ENCODE measurements around the gene AIG1. TPM values are rescaled to one million over a fixed set of nuclear protein-coding genes. Genes with fewer than 3 reads are reported as not detected.

The AIG1 gene
- polyA plus RNA-seq, 1 of the 3 experiments (the other 2 are of a cell fraction), result 36.8 TPM

DNA sequence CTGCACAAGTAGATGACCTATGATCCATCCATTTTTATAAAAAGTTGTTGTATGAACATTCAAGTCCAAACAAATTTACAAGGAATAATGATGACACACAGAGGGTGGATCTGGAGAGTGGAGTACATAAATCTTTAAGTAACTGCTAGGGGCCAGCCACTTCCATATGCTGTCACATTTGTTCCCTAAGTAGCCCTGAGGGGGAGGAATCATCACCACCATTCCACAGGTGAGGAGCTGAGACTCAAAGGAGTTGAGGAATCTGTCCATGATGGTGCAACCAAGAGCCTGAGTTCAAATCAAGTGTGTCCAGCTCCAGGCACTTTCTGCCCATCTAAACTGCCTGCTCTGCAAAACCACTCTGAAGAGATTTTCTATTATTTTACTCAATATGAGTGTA is 132.1 kb downstream of the AIG1 start:
- POLR2A ChIA-PET, result no interaction called here
- H3K79me2 ChIP-seq (ENCODE audit: insufficient read depth), result no peaks in the 10 kb centered on the region

DNA sequence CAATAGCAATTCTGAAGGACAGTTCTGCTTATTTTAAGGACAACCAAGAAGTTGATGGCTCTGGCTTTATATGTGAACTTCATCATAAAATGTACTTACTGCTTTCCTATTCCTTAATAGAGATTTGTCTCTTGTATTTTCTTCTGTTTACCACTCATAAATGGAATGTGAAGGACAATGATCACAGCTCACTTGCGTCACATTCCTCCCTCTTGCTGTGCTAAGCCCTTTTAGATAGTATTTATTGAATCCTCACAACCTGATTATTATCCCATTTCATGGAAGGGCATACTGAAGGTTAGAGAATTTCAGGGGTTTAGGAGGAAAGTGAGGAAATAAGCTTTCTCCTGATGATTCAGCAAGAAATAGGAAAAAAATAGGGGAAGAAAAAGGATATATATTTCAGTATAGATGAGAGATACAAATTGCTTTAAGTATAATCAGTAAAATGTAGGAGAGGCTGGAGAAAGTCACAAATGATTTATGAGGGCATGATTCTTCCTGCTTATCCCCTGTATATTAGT is 132.9 kb downstream of the AIG1 start:
- no peaks in the 10 kb centered on the region for H3K9me2 ChIP-seq
- H3K4me2 ChIP-seq, result no peak overlapping the region
- H3F3A ChIP-seq (replicated peaks; ENCODE audit: insufficient read depth), result peaks cover under 1% of the 10 kb centered on the region
- H4K20me1 ChIP-seq (ENCODE audit: insufficient read depth), result no peaks in the 10 kb centered on the region
- ChIA-PET POLR2A (interaction anchor here (0.6 kb wide), 1 partner anchor 247 kb away, joined by 3 read pairs; no protein-coding TSS in a partner anchor), CTCF (no interaction called here)
- peaks cover 6 to 24% of the 10 kb centered on the region in 2 experiments; a peak in 2 of 4 replicates for H3K4me1 ChIP-seq (ENCODE audit: control insufficient read depth in 1 of 2, insufficient read depth in 2 of 2, low read depth in 1 of 2, low read length in 1 of 2)
- H3K9ac ChIP-seq, result no peak overlapping the region
- DNase-seq, result no peak
- H3K36me3 ChIP-seq (replicated peaks in 1 of 2; ENCODE audit: control insufficient read depth in 1 of 2, insufficient read depth in 2 of 2, low read length in 1 of 2), result no peaks in the 10 kb centered on the region
- 96% methylated on average over 1 of the region's 1 CpG for WGBS (ENCODE audit: low lambda C conversion rate)
- no peak overlapping the region for H3K4me3 ChIP-seq (ENCODE audit: low read depth in 2 of 2, low read length in 1 of 2)
- H2AFZ ChIP-seq (ENCODE audit: low read depth), result no peak overlapping the region
- no peak overlapping the region for H3K27ac ChIP-seq (ENCODE audit: low read depth in 2 of 2, low read length in 1 of 2)
- no peaks in the 10 kb centered on the region for H3K9me3 ChIP-seq
- TF ChIP-seq YY1 (IDR thresholded peaks at IDR 0.05; ENCODE audit: low read depth) (no peak), GABPA (IDR thresholded peaks at IDR 0.05; ENCODE audit: low read depth) (no peak), TEAD4 (IDR thresholded peaks at IDR 0.05; ENCODE audit: borderline replicate concordance, insufficient read depth) (no peak), GATA2 (CRISPR knock-in tag; IDR thresholded peaks at IDR 0.05) (no peak), JUND (IDR thresholded peaks at IDR 0.05) (no peak), SIN3A (IDR thresholded peaks at IDR 0.05; ENCODE audit: borderline replicate concordance, low read depth, low read length) (no peak), TCF12 (IDR thresholded peaks at IDR 0.05) (no peak), CHD2 (IDR thresholded peaks at IDR 0.05; ENCODE audit: low read length, partially characterized antibody) (no peak)
- TF ChIP-seq, protein P1, sequence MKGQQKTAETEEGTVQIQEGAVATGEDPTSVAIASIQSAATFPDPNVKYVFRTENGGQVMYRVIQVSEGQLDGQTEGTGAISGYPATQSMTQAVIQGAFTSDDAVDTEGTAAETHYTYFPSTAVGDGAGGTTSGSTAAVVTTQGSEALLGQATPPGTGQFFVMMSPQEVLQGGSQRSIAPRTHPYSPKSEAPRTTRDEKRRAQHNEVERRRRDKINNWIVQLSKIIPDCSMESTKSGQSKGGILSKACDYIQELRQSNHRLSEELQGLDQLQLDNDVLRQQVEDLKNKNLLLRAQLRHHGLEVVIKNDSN (IDR thresholded peaks at IDR 0.05; ENCODE audit: borderline replicate concordance, low read depth), result no peak
- TF ChIP-seq, protein P2, sequence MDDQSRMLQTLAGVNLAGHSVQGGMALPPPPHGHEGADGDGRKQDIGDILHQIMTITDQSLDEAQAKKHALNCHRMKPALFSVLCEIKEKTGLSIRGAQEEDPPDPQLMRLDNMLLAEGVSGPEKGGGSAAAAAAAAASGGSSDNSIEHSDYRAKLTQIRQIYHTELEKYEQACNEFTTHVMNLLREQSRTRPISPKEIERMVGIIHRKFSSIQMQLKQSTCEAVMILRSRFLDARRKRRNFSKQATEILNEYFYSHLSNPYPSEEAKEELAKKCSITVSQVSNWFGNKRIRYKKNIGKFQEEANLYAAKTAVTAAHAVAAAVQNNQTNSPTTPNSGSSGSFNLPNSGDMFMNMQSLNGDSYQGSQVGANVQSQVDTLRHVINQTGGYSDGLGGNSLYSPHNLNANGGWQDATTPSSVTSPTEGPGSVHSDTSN (IDR thresholded peaks at IDR 0.05), result no peak
- no peaks in the 10 kb centered on the region for H3K79me2 ChIP-seq (ENCODE audit: insufficient read depth)
- H3K27me3 ChIP-seq (ENCODE audit: insufficient read depth), result no peaks in the 10 kb centered on the region

More for the DNA sequence above, 132.1 kb downstream of the AIG1 start:
- H3F3A ChIP-seq (replicated peaks; ENCODE audit: insufficient read depth), result peaks cover 6% of the 10 kb centered on the region
- no peak overlapping the region for H2AFZ ChIP-seq (ENCODE audit: low read depth)
- H3K36me3 ChIP-seq (replicated peaks in 1 of 2; ENCODE audit: control insufficient read depth in 1 of 2, insufficient read depth in 2 of 2, low read length in 1 of 2), result no peaks in the 10 kb centered on the region
- CTCF ChIA-PET, result no interaction called here
- no peak for DNase-seq
- no peak overlapping the region for H3K27ac ChIP-seq (ENCODE audit: low read depth in 2 of 2, low read length in 1 of 2)
- H3K4me2 ChIP-seq, result no peak overlapping the region
- H3K9ac ChIP-seq, result no peak overlapping the region
- no peaks in the 10 kb centered on the region for H3K9me2 ChIP-seq
- H4K20me1 ChIP-seq (ENCODE audit: insufficient read depth), result no peaks in the 10 kb centered on the region
- TF ChIP-seq, protein P3, sequence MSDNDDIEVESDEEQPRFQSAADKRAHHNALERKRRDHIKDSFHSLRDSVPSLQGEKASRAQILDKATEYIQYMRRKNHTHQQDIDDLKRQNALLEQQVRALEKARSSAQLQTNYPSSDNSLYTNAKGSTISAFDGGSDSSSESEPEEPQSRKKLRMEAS (IDR thresholded peaks at IDR 0.05; ENCODE audit: low read depth), result no peak
- TF ChIP-seq TAF1 (IDR thresholded peaks at IDR 0.05; ENCODE audit: borderline replicate concordance, low read depth, low read length) (no peak), GABPA (IDR thresholded peaks at IDR 0.05; ENCODE audit: low read depth) (no peak), ELF1 (IDR thresholded peaks at IDR 0.05) (no peak), FOSL2 (IDR thresholded peaks at IDR 0.05; ENCODE audit: borderline replicate concordance, low read depth) (no peak), TCF12 (IDR thresholded peaks at IDR 0.05) (no peak), MEF2A (IDR thresholded peaks at IDR 0.05; ENCODE audit: borderline replicate concordance, low read depth) (no peak)
- TF ChIP-seq, protein P4, sequence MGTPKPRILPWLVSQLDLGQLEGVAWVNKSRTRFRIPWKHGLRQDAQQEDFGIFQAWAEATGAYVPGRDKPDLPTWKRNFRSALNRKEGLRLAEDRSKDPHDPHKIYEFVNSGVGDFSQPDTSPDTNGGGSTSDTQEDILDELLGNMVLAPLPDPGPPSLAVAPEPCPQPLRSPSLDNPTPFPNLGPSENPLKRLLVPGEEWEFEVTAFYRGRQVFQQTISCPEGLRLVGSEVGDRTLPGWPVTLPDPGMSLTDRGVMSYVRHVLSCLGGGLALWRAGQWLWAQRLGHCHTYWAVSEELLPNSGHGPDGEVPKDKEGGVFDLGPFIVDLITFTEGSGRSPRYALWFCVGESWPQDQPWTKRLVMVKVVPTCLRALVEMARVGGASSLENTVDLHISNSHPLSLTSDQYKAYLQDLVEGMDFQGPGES (IDR thresholded peaks at IDR 0.05; ENCODE audit: low read depth, low read length), result no peak
- no peaks in the 10 kb centered on the region for H3K9me3 ChIP-seq
- no peaks in the 10 kb centered on the region for H3K27me3 ChIP-seq (ENCODE audit: insufficient read depth)
- H3K4me1 ChIP-seq (ENCODE audit: control insufficient read depth in 1 of 2, insufficient read depth in 2 of 2, low read depth in 1 of 2, low read length in 1 of 2), result peaks cover 6 to 20% of the 10 kb centered on the region in 2 experiments; a peak in 2 of 4 replicates
- no peak overlapping the region for H3K4me3 ChIP-seq (ENCODE audit: low read depth in 2 of 2, low read length in 1 of 2)
